Retinal pigment epithelial cell (primary cell): Measurements from ENCODE around the gene OXCT1.
A peak's percentile ranks its signal among the peaks of the same experiment; 100 is the strongest.
"Not testable (repeated sequence)": the region's sequence is repeated elsewhere in the genome, so short reads cannot be mapped to it uniquely, and the experiment has no call there.

Experiments
- DNase-seq: peaks from one replicate; pipeline ENCODE4 v3.0.0-alpha.2; 2010; ENCODE audit warnings: low read depth
- H3K4me3 ChIP-seq: 2 replicates; pipeline ENCODE4 v1.5.1; 2011; ENCODE audit warnings: mild to moderate bottlenecking, low read length, control low read depth, moderate library complexity
- CTCF ChIP-seq: conservative IDR thresholded peaks from 2 replicates; pipeline ENCODE4 v1.5.1; 2011; ENCODE audit warnings: low read depth, low read length, control low read depth, inconsistent platforms

Gene OXCT1

GRCh38 chr5:41728281-41728680 is 141.9 kb downstream of the OXCT1 start:
- no peak overlapping the region for H3K4me3 ChIP-seq
- DNase-seq, result no peak
- TF ChIP-seq CTCF, result no peak

DNA sequence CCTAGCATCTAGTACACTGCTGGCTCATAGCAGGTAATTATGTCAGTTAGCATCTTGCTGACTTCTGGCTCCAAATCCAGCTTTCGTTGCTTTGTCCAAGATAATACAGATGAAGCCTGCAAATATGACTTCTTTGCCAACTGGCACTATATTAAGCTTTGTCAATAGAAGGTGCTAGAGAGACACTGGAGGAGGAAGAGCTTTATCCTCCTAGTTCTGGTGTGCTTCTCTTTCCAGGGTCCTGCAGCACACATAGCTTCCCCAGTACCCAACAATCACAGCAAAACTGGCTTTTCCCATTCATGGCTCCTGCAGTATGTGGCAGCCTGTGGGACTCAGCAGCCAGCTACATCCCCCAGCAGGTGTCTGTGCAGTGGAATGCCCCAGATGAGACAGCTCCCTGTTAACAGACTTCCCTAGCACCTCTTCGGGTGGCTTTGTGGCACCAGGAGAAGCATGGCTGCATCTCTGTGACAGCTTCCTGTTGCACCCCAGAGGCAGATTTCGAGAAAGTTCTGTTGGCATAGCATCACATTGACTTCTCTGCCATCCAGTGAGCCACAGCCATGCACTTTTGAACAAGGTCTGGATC is 147.8 kb downstream of the OXCT1 start:
- no peak for DNase-seq
- TF ChIP-seq CTCF, result peak; percentile 37

GRCh38 chr5:41721516-41721915 is 148.7 kb downstream of the OXCT1 start:
- TF ChIP-seq CTCF, result no peak
- no peak for DNase-seq
- H3K4me3 ChIP-seq, result no peak overlapping the region

More for the DNA sequence above, 147.8 kb downstream of the OXCT1 start:
- no peak overlapping the region for H3K4me3 ChIP-seq

- no peak for TF ChIP-seq CTCF
- H3K4me3 ChIP-seq, result no peak overlapping the region
- DNase-seq, result no peak
These were observed 153.8 kb downstream of the OXCT1 start for GRCh38 chr5:41716382-41716781.

DNA sequence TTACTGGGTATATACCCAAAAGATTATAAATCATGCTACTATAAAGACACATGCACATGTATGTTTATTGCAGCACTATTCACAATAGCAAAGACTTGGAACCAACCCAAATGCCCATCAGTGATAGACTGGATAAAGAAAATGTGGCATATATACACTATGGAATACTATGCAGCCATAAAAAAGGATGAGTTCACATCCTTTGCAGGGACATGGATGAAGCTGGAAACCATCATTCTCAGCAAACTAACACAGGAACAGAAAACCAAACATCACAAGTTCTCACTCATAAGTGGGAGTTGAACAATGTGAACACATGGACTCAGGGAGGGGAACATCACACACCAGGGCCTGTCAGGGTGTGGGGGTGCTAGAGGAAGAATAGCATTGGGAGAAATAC is 155.8 kb downstream of the OXCT1 start:
- DNase-seq, H3K4me3 ChIP-seq: not testable (repeated sequence)

DNA sequence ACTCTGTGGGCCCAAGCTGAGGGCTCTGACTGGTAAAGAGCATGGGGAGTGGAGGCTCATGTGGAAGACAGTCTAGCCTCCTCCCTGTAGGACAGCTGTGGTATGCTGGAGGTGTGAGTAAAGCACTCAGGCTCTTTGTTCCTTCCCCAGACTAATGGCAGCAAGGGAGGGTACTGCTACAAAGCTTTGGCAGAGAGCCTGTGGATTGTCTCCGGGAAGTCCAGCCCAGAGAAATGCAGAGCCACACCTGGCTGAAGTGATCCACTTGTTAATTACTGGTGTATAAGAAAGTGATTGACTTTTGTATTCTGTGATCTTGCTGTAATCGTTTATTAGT is 161.7 kb downstream of the OXCT1 start:
- no peak for TF ChIP-seq CTCF
- DNase-seq, result no peak
- no peak overlapping the region for H3K4me3 ChIP-seq

DNA sequence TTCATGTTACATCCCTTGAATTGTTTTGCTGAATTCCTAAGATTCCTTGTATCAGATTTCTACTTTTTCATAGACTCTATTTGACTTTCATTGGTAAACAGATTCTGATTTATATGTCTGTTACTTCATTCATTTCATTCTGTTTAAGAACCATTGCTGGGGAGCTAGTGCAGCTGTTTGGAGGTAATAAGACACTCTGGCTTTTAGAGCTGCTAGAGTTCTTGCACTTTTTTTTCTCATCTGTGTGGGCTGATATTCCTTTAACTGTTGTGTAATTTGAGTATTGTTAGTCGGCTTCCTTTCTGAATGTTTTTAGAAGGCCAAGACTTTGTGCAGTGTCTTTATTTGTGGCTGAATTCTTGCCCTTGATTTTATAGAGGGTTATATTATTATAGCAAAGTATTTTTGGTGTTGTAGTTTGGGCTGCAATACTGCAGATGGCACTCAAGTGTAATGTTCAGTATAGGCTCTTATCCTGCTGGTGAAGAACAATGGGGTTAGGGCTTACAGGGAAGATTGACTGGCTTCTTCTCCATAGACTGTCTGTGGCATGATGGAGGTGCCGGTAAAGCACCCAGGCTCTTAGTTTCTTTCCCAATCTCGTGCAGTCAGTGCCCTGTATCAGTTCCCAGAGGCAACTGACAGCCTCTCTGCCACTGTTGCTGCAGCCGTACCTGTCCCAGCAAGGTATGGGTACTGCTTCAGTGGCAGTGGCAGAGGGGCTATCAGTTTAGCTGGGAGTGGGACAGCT is 162.2 kb downstream of the OXCT1 start:
- no peak overlapping the region for H3K4me3 ChIP-seq
- DNase-seq, result peak; percentile 13
- TF ChIP-seq CTCF, result peak; percentile 64
